HepG2 (cell line): ENCODE measurements around the gene TSACC. TPM values are rescaled to one million over a fixed set of nuclear protein-coding genes. Genes with fewer than 3 reads are reported as not detected.

Experiments
- ATAC-seq: fragments of 200-7000 bp; cut with Tn5 transposase; 3 replicates; pipeline ENCODE4 v1.9.1; 2020; ENCODE audit warnings: mild to moderate bottlenecking, moderate library complexity
- BruUV-seq: library from RNA; stranded (reverse); fragments of 400-500 nt; replicated peaks from 2 replicates; lab custom pipeline; 2021; lab: Mats Ljungman, UMichigan
- CTCF ChIA-PET: fragments of 300-600 bp; formaldehyde crosslinking; extraction: SDS; loops from one replicate; lab custom pipeline; 2021; ENCODE audit warnings: low total read pairs, inconsistent platforms, low intra/inter-chr PET ratio; lab: Yijun Ruan, JAX
- POLR2A ChIA-PET: fragments of 350-600 bp; sonication (Branson Sonifier 250); formaldehyde crosslinking; loops from one replicate; lab custom pipeline; 2020; ENCODE audit warnings: antibody characterized with exemption, inconsistent platforms; lab: Yijun Ruan, JAX
- DNase-seq: peaks from one replicate; pipeline ENCODE4 v3.0.0-alpha.2; 2015; ENCODE audit warnings: low spot score
- FAIRE-seq: peaks from 3 replicates; lab custom pipeline; 2011; peaks lifted over from hg19 to GRCh38; lab: Jason Lieb, UNC
- H2AFZ ChIP-seq: one replicate; pipeline ENCODE4 v1.6.1; 2011; ENCODE audit warnings: low read length, inconsistent platforms
- H3K27ac ChIP-seq: fragments of 300-600 bp; 3 replicates; pipeline ENCODE4 v1.8.0; 2011; ENCODE audit warnings: mixed run types, mild to moderate bottlenecking, mixed read lengths, low read length, inconsistent platforms; ENCODE audit not compliant: insufficient read depth; ENCODE audit errors: extremely low read length
- H3K27me3 ChIP-seq, 2 experiments: fragments of 200-600 bp in 1 of 2; 2 replicates in 1 of 2; 3 replicates in 1 of 2; pipeline versions ENCODE4 v1.6.0 to v1.8.0; 2011; ENCODE audit warnings: low read length in 2 of 2, mild to moderate bottlenecking in 2 of 2, moderate library complexity in 2 of 2, inconsistent platforms in 1 of 2; ENCODE audit not compliant: insufficient read depth in 2 of 2, control insufficient read depth in 1 of 2
- H3K36me3 ChIP-seq, 2 experiments: fragments of 200-600 bp in 1 of 2; replicated peaks in 1 of 2; 2 replicates in 1 of 2; 3 replicates in 1 of 2; pipeline versions ENCODE4 v1.5.1 to v1.8.0; 2011; ENCODE audit warnings: low read length in 2 of 2, inconsistent platforms in 1 of 2; ENCODE audit not compliant: insufficient read depth in 2 of 2, control insufficient read depth in 1 of 2
- H3K4me1 ChIP-seq: 2 replicates; pipeline ENCODE4 v1.5.1; 2012; ENCODE audit warnings: low read length, inconsistent platforms; ENCODE audit not compliant: insufficient read depth
- H3K4me2 ChIP-seq: 2 replicates; pipeline ENCODE4 v1.6.0; 2011; ENCODE audit warnings: low read depth, low read length, inconsistent platforms
- H3K4me3 ChIP-seq, 3 experiments: fragments of 200-600 bp in 1 of 3; sonication (generic), shearing (Covaris generic) in 1 of 3; replicated peaks in 1 of 3; 2 replicates each; pipeline ENCODE4 v1.5.1; 2011 to 2016; ENCODE audit warnings: low read length in 3 of 3, inconsistent platforms in 2 of 3, low read depth in 2 of 3, mild to moderate bottlenecking in 2 of 3, control low read depth in 1 of 3, mixed read lengths in 1 of 3; ENCODE audit not compliant: insufficient read depth in 1 of 3
- H3K79me2 ChIP-seq: one replicate; pipeline ENCODE4 v1.6.1; 2011; ENCODE audit warnings: low read length, inconsistent platforms; ENCODE audit not compliant: insufficient read depth
- H3K9ac ChIP-seq: 2 replicates; pipeline ENCODE4 v1.6.0; 2011; ENCODE audit warnings: mild to moderate bottlenecking, low read depth, low read length, inconsistent platforms; ENCODE audit not compliant: insufficient read depth
- H3K9me3 ChIP-seq: 2 replicates; pipeline ENCODE4 v1.5.1; 2012; ENCODE audit warnings: mild to moderate bottlenecking, low read length
- H4K20me1 ChIP-seq: 2 replicates; pipeline ENCODE4 v1.6.0; 2011; ENCODE audit warnings: inconsistent platforms, mild to moderate bottlenecking, low read length, moderate library complexity; ENCODE audit not compliant: insufficient read depth
- CCDC6 ChIP-seq: sonication (generic); formaldehyde crosslinking; IDR thresholded peaks from 2 replicates; pipeline ENCODE4 v1.8.1; 2022; ENCODE audit warnings: mild to moderate bottlenecking, missing genetic modification reagents, moderate library complexity
- JUND ChIP-seq: sonication (generic); formaldehyde crosslinking; IDR thresholded peaks from 2 replicates; pipeline ENCODE4 v1.8.0; 2022; ENCODE audit warnings: mild to moderate bottlenecking, missing genetic modification reagents
- LCORL ChIP-seq, 2 experiments: fragments of 450-650 bp in 1 of 2; sonication (generic) in 1 of 2; formaldehyde crosslinking in 1 of 2; IDR thresholded peaks; 2 replicates each; pipeline versions ENCODE4 v1.5.0 to v1.6.1; 2017 to 2020; ENCODE audit warnings: antibody characterized with exemption in 1 of 2, missing genetic modification reagents in 1 of 2
- NR2F6 ChIP-seq, 2 experiments: IDR thresholded peaks; 2 replicates each; pipeline ENCODE4 v1.6.1; 2016; ENCODE audit warnings: antibody characterized with exemption in 1 of 2, mild to moderate bottlenecking in 1 of 2
- REST ChIP-seq, 2 experiments: IDR thresholded peaks; 2 replicates each; pipeline ENCODE4 v1.6.1; 2011 to 2012; ENCODE audit warnings: low read length in 2 of 2, borderline replicate concordance in 1 of 2, low read depth in 1 of 2, mild to moderate bottlenecking in 1 of 2, moderate library complexity in 1 of 2
- XBP1 ChIP-seq: sonication (generic); formaldehyde crosslinking; IDR thresholded peaks from 2 replicates; pipeline ENCODE4 v1.5.0; 2020; ENCODE audit warnings: missing genetic modification reagents
- ZBTB10 ChIP-seq: sonication (generic); formaldehyde crosslinking; IDR thresholded peaks from 2 replicates; pipeline ENCODE4 v1.4.0; 2020; ENCODE audit warnings: missing genetic modification reagents, borderline replicate concordance
- ZNF292 ChIP-seq: sonication (generic); formaldehyde crosslinking; IDR thresholded peaks from 2 replicates; pipeline ENCODE4 v1.8.1; 2022; ENCODE audit warnings: mild to moderate bottlenecking, low read depth, missing genetic modification reagents, borderline replicate concordance
- ZNF562 ChIP-seq: sonication (generic); formaldehyde crosslinking; IDR thresholded peaks from 2 replicates; pipeline ENCODE4 v1.8.0; 2022; ENCODE audit warnings: missing genetic modification reagents, borderline replicate concordance
- ZNF644 ChIP-seq: IDR thresholded peaks from 2 replicates; pipeline ENCODE4 v1.6.1; 2016; ENCODE audit warnings: low read depth
- ZNF75D ChIP-seq: sonication (generic); formaldehyde crosslinking; IDR thresholded peaks from 2 replicates; pipeline ENCODE4 v1.8.1; 2023; ENCODE audit warnings: missing genetic modification reagents, mild to moderate bottlenecking, borderline replicate concordance
- WGBS: methylation state at CpG from one replicate; pipeline ENCODE4 v1.1.6; 2017; ENCODE audit warnings: low lambda C conversion rate; 5-methylcytosine and 5-hydroxymethylcytosine counted together
- in situ Hi-C: cut with HindIII; loops from 2 replicates; pipeline ENCODE4 v1.10.0; 2017; ENCODE audit warnings: low pct_unique_long_range_greater_than_20kb; ENCODE audit not compliant: extremely low pct_ligation_motif_present
- intact Hi-C: fragments of 100-400 bp; cut with micrococcal nuclease; formaldehyde crosslinking; loops from one replicate; pipeline ENCODE4 v1.10.0; 2022; ENCODE audit not compliant: unreplicated experiment
- polyA plus RNA-seq, 8 experiments: library from polyadenylated mRNA; depleted of rRNA in 3 of 8; stranded (reverse) in 7 of 8; unstranded in 1 of 8; fragments of >200 nt; fragmentation: Illumina TruSeq in 4 of 8; extraction: Trizol in 4 of 8; gene quantifications; 2 replicates each; pipeline versions ENCODE4 v1.2.1 to v1.2.3, GENCODE V29; 2011 to 2016; ENCODE audit warnings: low read depth in 4 of 8, missing spikeins in 1 of 8, mixed read lengths in 1 of 8; ENCODE audit not compliant: insufficient read depth in 1 of 8
- total RNA-seq, 5 experiments: library from RNA; depleted of rRNA; stranded (reverse); fragments of >200 nt; fragmentation: Illumina TruSeq; extraction: Trizol; gene quantifications; 2 replicates each; pipeline ENCODE4 v1.2.3, GENCODE V29; 2016; ENCODE audit warnings: low read depth in 1 of 5
- TF ChIP-seq, protein P1 (sequence below): IDR thresholded peaks from 2 replicates; pipeline ENCODE4 v1.4.0; 2020; ENCODE audit warnings: mild to moderate bottlenecking, missing genetic modification reagents

The TSACC gene
- total and polyA plus RNA-seq, 2 of the 13 experiments (the other 11 are each of a cell fraction or from before 2014, with no cell fraction given), result 1.5 to 2.6 TPM

GRCh38 chr1:156376146-156376545, 37.8 kb downstream of the TSACC start:
- CTCF ChIA-PET, result no interaction called here
- WGBS, result 81% methylated on average over 2 of the region's 2 CpGs
- Histone ChIP-seq H3K4me3 (no peak overlapping the region), H3K27me3 (no peaks in the 10 kb centered on the region), H3K9ac (no peak overlapping the region), H4K20me1 (peaks cover 7% of the 10 kb centered on the region; the same call in 1 of the 2 replicates), H3K79me2 (peaks cover 26% of the 10 kb centered on the region), H3K9me3 (no peaks in the 10 kb centered on the region), H3K36me3 (peaks cover 20 to 41% of the 10 kb centered on the region in 2 experiments), H3K4me2 (no peak overlapping the region), H3K4me1 (peaks cover 85% of the 10 kb centered on the region), H3K27ac (peak overlapping the region; percentile 44), H2AFZ (no peak overlapping the region)
- peak; percentile 53 for FAIRE-seq
- POLR2A ChIA-PET, result interaction anchor here (0.7 to 12.6 kb wide), 7 partner anchors 7 to 125 kb away, joined by 3 to 189 read pairs (median 7); partner anchors contain the start of gene RHBG
- ATAC-seq, result no peak
- in situ Hi-C loops, result no loop called here
- intact Hi-C loops, result no loop called here
- DNase-seq, result peak; percentile 52
- BruUV-seq, result TSS peak; percentile 4
- 0 out of 2 replicates have a peak, but pooled peaks have one; percentile 29 for TF ChIP-seq ZNF644
- TF ChIP-seq, protein P1, sequence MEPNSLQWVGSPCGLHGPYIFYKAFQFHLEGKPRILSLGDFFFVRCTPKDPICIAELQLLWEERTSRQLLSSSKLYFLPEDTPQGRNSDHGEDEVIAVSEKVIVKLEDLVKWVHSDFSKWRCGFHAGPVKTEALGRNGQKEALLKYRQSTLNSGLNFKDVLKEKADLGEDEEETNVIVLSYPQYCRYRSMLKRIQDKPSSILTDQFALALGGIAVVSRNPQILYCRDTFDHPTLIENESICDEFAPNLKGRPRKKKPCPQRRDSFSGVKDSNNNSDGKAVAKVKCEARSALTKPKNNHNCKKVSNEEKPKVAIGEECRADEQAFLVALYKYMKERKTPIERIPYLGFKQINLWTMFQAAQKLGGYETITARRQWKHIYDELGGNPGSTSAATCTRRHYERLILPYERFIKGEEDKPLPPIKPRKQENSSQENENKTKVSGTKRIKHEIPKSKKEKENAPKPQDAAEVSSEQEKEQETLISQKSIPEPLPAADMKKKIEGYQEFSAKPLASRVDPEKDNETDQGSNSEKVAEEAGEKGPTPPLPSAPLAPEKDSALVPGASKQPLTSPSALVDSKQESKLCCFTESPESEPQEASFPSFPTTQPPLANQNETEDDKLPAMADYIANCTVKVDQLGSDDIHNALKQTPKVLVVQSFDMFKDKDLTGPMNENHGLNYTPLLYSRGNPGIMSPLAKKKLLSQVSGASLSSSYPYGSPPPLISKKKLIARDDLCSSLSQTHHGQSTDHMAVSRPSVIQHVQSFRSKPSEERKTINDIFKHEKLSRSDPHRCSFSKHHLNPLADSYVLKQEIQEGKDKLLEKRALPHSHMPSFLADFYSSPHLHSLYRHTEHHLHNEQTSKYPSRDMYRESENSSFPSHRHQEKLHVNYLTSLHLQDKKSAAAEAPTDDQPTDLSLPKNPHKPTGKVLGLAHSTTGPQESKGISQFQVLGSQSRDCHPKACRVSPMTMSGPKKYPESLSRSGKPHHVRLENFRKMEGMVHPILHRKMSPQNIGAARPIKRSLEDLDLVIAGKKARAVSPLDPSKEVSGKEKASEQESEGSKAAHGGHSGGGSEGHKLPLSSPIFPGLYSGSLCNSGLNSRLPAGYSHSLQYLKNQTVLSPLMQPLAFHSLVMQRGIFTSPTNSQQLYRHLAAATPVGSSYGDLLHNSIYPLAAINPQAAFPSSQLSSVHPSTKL (CRISPR knock-in tag), result peak; percentile 26; the same call in 1 of the 2 replicates
- no peak for TF ChIP-seq CCDC6 (CRISPR knock-in tag)
- no peak for TF ChIP-seq ZBTB10 (CRISPR knock-in tag)
- no peak for TF ChIP-seq ZNF292
- TF ChIP-seq ZNF75D (CRISPR knock-in tag), result no peak
- no peak for TF ChIP-seq ZNF562 (CRISPR knock-in tag)
- TF ChIP-seq XBP1 (CRISPR knock-in tag), result no peak
- no peak for TF ChIP-seq NR2F6 (IDR thresholded peaks at IDR 0.05)
- TF ChIP-seq NR2F6 (CRISPR knock-in tag; IDR thresholded peaks at IDR 0.05), result 0 out of 2 replicates have a peak, but pooled peaks have one; percentile 41
- 0 out of 2 replicates have a peak, but pooled peaks have one; percentile 56 for TF ChIP-seq JUND (CRISPR knock-in tag)
- TF ChIP-seq REST (IDR thresholded peaks at IDR 0.05; ENCODE audit: borderline replicate concordance in 1 of 2, low read depth in 1 of 2, low read length in 2 of 2), result no peak
- TF ChIP-seq LCORL (IDR thresholded peaks at IDR 0.05), result no peak
- TF ChIP-seq LCORL (CRISPR knock-in tag; IDR thresholded peaks at IDR 0.05), result no peak
